Measurements from ENCODE around the gene YWHAQ.

Gene YWHAQ

GRCh38 chr2:9547262-9547991 lies 83.4 kb downstream of the YWHAQ start:
- DNase-seq = no peak

GRCh38 chr2:9545502-9545901 lies 85.3 kb downstream of the YWHAQ start:
- no peak for DNase-seq

- DNase-seq = no peak
These were observed 87.2 kb downstream of the YWHAQ start for GRCh38 chr2:9543557-9543956.

- no peak for DNase-seq
These were observed 91.3 kb downstream of the YWHAQ start for GRCh38 chr2:9539531-9539930.

GRCh38 chr2:9538000-9538507 lies 92.7 kb downstream of the YWHAQ start:
- no peak for DNase-seq

GRCh38 chr2:9536504-9536903 lies 94.3 kb downstream of the YWHAQ start:
- DNase-seq = no peak

- DNase-seq = no peak
These were observed 95.6 kb downstream of the YWHAQ start for GRCh38 chr2:9535177-9535576.

Measured in right forelimb (tissue), 1 donor.